K562 (cell line): ENCODE results near the gene TLE3.

Source experiments
- CEBPB ChIP-seq: fragments of 450-650 bp; IDR thresholded peaks from 2 replicates; pipeline ENCODE4 v1.6.1; 2016; ENCODE audit warnings: missing genetic modification characterization, missing compliant biosample characterization
- MYNN ChIP-seq, 2 experiments: sonication (generic); formaldehyde crosslinking in 1 of 2; IDR thresholded peaks; 2 replicates each; pipeline versions ENCODE4 v1.5.0 to v1.6.1; 2016 to 2020; ENCODE audit warnings: antibody characterized with exemption in 1 of 2, missing genetic modification reagents in 1 of 2
- TF ChIP-seq, protein P1 (sequence below): conservative IDR thresholded peaks from 2 replicates; pipeline ENCODE4 v1.6.1; 2011; ENCODE audit warnings: low read depth, mild to moderate bottlenecking, low read length; ENCODE audit not compliant: control insufficient read depth
- TF ChIP-seq, protein P2 (sequence below): fragments of 250-450 bp; sonication (Bioruptor Pico); IDR thresholded peaks from 2 replicates; pipeline ENCODE4 v1.5.0; 2021
- TF ChIP-seq, protein P3 (sequence below), 3 experiments: IDR thresholded peaks in 2 of 3; conservative IDR thresholded peaks in 1 of 3; 2 replicates each; pipeline ENCODE4 v1.5.1; 2011 to 2012; ENCODE audit warnings: low read length in 3 of 3, mild to moderate bottlenecking in 3 of 3, control low read depth in 2 of 3, improper control_type of control experiment in 1 of 3, inconsistent platforms in 1 of 3, low read depth in 1 of 3, mixed read lengths in 1 of 3, moderate library complexity in 1 of 3; ENCODE audit not compliant: insufficient read depth in 2 of 3

DNA sequence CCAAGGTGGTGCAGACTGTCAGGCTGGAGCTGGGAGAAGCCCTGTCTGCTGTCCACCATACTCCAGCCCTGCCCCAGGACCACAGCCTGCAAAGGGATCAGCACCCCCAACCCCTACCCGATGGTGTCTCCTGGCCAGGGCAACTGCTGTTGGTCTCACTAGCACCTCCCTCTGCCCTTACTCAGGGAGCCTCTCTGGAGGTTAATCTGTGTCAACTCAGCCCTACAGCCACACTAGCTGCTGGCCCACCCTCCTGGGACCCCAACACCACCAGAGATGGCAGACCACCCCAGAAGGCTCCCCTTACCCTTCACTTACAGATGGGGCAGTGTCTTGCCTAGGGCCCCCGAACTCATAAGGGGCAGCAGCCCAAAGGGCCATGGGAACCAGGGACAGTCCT lies 65.2 kb downstream of the TLE3 start:
- TF ChIP-seq CEBPB (tag): no peak
- TF ChIP-seq, protein P1, sequence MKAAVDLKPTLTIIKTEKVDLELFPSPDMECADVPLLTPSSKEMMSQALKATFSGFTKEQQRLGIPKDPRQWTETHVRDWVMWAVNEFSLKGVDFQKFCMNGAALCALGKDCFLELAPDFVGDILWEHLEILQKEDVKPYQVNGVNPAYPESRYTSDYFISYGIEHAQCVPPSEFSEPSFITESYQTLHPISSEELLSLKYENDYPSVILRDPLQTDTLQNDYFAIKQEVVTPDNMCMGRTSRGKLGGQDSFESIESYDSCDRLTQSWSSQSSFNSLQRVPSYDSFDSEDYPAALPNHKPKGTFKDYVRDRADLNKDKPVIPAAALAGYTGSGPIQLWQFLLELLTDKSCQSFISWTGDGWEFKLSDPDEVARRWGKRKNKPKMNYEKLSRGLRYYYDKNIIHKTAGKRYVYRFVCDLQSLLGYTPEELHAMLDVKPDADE: no peak
- TF ChIP-seq, protein P2, sequence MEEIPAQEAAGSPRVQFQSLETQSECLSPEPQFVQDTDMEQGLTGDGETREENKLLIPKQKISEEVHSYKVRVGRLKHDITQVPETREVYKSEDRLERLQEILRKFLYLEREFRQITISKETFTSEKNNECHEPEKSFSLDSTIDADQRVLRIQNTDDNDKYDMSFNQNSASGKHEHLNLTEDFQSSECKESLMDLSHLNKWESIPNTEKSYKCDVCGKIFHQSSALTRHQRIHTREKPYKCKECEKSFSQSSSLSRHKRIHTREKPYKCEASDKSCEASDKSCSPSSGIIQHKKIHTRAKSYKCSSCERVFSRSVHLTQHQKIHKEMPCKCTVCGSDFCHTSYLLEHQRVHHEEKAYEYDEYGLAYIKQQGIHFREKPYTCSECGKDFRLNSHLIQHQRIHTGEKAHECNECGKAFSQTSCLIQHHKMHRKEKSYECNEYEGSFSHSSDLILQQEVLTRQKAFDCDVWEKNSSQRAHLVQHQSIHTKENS (CRISPR knock-in tag): no peak
- TF ChIP-seq MYNN (IDR thresholded peaks at IDR 0.05): no peak
- TF ChIP-seq MYNN (CRISPR knock-in tag; IDR thresholded peaks at IDR 0.05): no peak
- TF ChIP-seq, protein P3, sequence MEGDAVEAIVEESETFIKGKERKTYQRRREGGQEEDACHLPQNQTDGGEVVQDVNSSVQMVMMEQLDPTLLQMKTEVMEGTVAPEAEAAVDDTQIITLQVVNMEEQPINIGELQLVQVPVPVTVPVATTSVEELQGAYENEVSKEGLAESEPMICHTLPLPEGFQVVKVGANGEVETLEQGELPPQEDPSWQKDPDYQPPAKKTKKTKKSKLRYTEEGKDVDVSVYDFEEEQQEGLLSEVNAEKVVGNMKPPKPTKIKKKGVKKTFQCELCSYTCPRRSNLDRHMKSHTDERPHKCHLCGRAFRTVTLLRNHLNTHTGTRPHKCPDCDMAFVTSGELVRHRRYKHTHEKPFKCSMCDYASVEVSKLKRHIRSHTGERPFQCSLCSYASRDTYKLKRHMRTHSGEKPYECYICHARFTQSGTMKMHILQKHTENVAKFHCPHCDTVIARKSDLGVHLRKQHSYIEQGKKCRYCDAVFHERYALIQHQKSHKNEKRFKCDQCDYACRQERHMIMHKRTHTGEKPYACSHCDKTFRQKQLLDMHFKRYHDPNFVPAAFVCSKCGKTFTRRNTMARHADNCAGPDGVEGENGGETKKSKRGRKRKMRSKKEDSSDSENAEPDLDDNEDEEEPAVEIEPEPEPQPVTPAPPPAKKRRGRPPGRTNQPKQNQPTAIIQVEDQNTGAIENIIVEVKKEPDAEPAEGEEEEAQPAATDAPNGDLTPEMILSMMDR (IDR thresholded peaks at IDR 0.05 in 2 of 3, conservative IDR thresholded peaks at IDR 0.05 in 1 of 3; ENCODE audit: insufficient read depth in 2 of 3, low read depth in 1 of 3, low read length in 3 of 3): no peak
